Measurements from ENCODE around the gene MFSD11. TPM values are rescaled to one million over a fixed set of nuclear protein-coding genes. Genes with fewer than 3 reads are reported as not detected.
"Not testable (repeated sequence)": the region's sequence is repeated elsewhere in the genome, so short reads cannot be mapped to it uniquely, and the experiment has no call there.

The MFSD11 gene
- total RNA-seq, 1 donor from 2014 or later: 38.7 TPM

DNA sequence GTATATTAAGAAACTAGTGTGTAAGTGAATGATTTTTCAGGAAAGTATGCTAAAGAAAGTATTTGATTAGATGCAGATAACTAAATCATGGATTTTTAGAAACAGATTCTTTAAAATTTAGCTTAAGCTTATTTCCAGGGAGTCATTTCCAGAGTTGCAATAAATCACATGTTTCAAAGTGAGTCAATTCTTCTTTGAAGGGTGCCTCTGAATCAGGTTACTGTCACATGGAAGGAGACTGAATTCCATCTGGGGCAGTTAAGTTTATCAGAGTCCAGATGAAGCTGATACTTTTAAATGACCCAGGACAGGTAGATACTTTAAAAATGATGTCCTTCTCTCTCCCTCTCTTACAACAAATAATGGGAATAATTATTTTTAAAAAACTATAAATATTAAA lies 5.0 kb downstream of the MFSD11 start:
- Mint-ChIP-seq H3K4me1 (ENCODE audit: low read depth) (peaks cover 11% of the 10 kb centered on the region), H3K27me3 (no peaks in the 10 kb centered on the region), H3K27ac (no peak overlapping the region), H3K36me3 (ENCODE audit: insufficient read depth) (peaks cover 20% of the 10 kb centered on the region), H3K9me3 (ENCODE audit: low read depth) (no peaks in the 10 kb centered on the region), H3K4me3 (ENCODE audit: low read depth) (no peak overlapping the region)
- no peak for DNase-seq (ENCODE audit: low spot score, unreplicated experiment)
- TF ChIP-seq, protein P1, sequence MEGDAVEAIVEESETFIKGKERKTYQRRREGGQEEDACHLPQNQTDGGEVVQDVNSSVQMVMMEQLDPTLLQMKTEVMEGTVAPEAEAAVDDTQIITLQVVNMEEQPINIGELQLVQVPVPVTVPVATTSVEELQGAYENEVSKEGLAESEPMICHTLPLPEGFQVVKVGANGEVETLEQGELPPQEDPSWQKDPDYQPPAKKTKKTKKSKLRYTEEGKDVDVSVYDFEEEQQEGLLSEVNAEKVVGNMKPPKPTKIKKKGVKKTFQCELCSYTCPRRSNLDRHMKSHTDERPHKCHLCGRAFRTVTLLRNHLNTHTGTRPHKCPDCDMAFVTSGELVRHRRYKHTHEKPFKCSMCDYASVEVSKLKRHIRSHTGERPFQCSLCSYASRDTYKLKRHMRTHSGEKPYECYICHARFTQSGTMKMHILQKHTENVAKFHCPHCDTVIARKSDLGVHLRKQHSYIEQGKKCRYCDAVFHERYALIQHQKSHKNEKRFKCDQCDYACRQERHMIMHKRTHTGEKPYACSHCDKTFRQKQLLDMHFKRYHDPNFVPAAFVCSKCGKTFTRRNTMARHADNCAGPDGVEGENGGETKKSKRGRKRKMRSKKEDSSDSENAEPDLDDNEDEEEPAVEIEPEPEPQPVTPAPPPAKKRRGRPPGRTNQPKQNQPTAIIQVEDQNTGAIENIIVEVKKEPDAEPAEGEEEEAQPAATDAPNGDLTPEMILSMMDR (IDR thresholded peaks at IDR 0.05; ENCODE audit: unreplicated experiment): no peak

DNA sequence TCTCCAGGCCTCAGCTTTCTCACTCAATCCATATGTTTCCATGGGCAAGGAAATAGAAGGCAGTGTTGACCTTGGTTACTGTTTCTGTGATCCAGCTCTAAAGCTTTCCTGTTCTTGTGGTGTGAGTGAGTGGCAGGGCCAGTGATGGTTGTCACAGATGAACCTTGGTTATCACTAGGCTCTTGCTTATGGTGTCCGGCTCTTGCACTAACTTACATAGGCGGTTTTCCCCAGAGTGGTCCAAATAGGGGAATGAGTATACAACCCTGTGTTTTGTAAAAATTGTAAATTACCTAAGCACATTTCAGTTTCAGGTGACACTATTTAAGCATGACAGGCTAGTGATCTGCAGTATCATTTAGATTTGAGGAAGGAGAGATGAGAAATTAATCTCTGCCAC lies 6.8 kb downstream of the MFSD11 start:
- no peak for DNase-seq (ENCODE audit: low spot score, unreplicated experiment)
- no peaks in the 10 kb centered on the region for H3K9me3 Mint-ChIP-seq (ENCODE audit: low read depth)
- no peaks in the 10 kb centered on the region for H3K4me1 Mint-ChIP-seq (ENCODE audit: low read depth)
- H3K27me3 Mint-ChIP-seq: no peaks in the 10 kb centered on the region
- H3K36me3 Mint-ChIP-seq (ENCODE audit: insufficient read depth): peaks cover 20% of the 10 kb centered on the region
- no peak overlapping the region for H3K27ac Mint-ChIP-seq
- H3K4me3 Mint-ChIP-seq (ENCODE audit: low read depth): no peak overlapping the region
- TF ChIP-seq, protein P1 (IDR thresholded peaks at IDR 0.05; ENCODE audit: unreplicated experiment): no peak

DNA sequence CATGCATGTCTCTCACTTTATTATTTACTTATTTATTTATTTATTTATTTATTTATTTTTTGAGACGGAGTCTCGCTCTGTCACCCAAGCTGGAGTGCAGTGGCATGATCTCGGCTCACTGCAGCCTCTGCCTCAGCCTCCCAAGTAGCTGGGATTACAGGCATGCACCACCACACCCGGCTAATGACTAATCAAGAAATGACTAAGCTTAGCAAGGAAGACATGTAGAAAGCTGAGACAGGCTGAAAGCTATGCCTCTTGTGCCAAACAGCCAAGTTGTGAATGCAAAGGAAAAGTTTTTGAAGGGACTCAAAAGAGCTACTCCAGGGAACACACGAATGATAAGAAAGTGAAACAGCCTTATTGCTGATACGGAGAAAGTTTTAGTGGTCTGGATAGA lies 7.9 kb downstream of the MFSD11 start:
- not testable (repeated sequence) for H3K27me3 Mint-ChIP-seq; H3K4me3 Mint-ChIP-seq (ENCODE audit: low read depth); H3K9me3 Mint-ChIP-seq (ENCODE audit: low read depth); H3K4me1 Mint-ChIP-seq (ENCODE audit: low read depth); H3K27ac Mint-ChIP-seq; DNase-seq (ENCODE audit: low spot score, unreplicated experiment)
- peaks cover 21% of the 10 kb centered on the region for H3K36me3 Mint-ChIP-seq (ENCODE audit: insufficient read depth)

DNA sequence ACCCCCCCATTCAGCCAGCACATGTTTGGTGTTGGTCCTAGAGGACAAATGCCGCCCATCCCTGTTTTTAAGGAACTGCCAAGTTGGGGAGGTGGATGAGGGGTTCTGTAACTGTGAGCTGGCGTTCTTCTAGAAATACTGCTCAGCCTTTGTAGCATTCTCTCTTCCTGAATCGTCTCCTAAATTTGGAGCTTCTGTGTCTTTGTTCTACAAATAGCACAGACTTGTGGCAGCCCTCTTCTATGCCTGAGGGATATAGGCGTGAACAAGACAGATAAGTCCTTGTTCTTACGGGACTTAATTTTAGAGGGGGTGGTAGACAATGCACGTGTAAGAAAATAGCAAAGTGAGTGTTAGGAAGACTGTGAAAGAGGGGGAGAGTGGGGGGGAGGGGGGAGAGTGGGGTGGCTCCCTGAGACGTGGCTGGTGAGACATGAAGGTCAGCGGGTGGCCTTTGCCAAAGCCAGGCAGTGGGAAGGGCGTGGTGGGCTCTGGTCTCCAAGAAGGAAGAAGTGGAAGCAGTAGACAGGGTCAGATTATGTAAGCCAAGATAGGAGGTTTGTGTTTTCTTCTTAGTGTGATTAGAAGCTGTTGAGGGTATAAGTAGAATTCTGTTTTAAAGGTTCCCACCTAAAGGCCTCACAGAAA lies 9.9 kb downstream of the MFSD11 start:
- Mint-ChIP-seq H3K27me3 (no peaks in the 10 kb centered on the region), H3K27ac (no peak overlapping the region), H3K4me3 (ENCODE audit: low read depth) (no peak overlapping the region), H3K36me3 (ENCODE audit: insufficient read depth) (peaks cover 21% of the 10 kb centered on the region), H3K4me1 (ENCODE audit: low read depth) (no peaks in the 10 kb centered on the region), H3K9me3 (ENCODE audit: low read depth) (no peaks in the 10 kb centered on the region)
- DNase-seq (ENCODE audit: low spot score, unreplicated experiment): no peak
- TF ChIP-seq, protein P1 (IDR thresholded peaks at IDR 0.05; ENCODE audit: unreplicated experiment): no peak

DNA sequence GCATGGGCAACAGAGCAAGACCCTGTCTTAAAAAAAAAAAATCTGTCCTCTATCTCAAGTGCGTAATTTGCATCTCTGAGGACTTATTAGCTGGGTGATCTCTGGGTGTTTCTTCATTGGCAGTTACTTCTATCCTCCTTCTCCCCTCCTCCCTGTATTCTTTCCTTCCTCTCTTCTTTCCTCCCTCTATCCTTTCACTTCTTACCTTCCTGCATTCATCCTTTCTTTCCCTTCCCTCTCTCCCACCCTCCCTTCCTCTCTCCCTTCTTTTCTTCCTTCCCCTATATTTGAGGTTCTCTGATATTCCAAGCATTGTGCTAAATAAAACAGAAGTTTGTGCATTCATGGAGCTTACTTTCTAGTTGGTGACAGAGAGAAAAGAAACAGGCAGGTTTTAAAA lies 10.7 kb downstream of the MFSD11 start:
- Mint-ChIP-seq H3K4me1 (ENCODE audit: low read depth) (no peaks in the 10 kb centered on the region), H3K4me3 (ENCODE audit: low read depth) (no peak overlapping the region), H3K9me3 (ENCODE audit: low read depth) (no peaks in the 10 kb centered on the region), H3K27me3 (no peaks in the 10 kb centered on the region), H3K36me3 (ENCODE audit: insufficient read depth) (peaks cover 23% of the 10 kb centered on the region), H3K27ac (no peak overlapping the region)
- TF ChIP-seq, protein P1 (IDR thresholded peaks at IDR 0.05; ENCODE audit: unreplicated experiment): no peak
- no peak for DNase-seq (ENCODE audit: low spot score, unreplicated experiment)

DNA sequence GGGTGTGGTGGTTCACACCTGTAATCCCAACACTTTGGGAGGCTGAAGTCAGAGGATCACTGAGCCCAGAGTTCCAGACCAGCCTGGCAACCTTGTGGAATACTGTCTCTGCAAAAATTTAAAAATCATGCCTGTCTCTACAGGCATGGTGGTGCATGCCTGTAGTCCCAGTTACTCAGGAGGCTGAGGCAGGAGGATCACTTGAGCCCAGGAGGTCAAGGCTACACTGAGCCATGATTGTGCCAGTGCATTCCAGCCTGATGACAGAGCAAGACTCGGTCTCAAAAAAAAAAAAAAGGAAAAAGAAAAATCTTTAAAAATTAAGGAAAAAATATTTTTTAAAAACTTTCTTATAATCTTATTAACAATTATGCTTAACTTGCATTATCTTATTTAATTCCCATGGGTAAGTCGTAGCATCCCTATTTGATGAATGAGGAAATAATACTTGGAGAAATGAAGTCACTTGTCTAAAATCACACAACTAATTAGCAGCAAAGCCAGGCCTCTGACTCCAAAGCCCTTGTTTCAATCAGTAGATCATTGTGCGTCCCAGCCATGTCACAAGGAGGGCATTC lies 13.6 kb downstream of the MFSD11 start:
- Mint-ChIP-seq H3K36me3 (ENCODE audit: insufficient read depth) (peaks cover 14% of the 10 kb centered on the region), H3K4me1 (ENCODE audit: low read depth) (peaks cover 1% of the 10 kb centered on the region), H3K4me3 (ENCODE audit: low read depth) (no peak overlapping the region), H3K9me3 (ENCODE audit: low read depth) (no peaks in the 10 kb centered on the region), H3K27ac (no peak overlapping the region), H3K27me3 (no peaks in the 10 kb centered on the region)
- TF ChIP-seq, protein P1 (IDR thresholded peaks at IDR 0.05; ENCODE audit: unreplicated experiment): no peak
- no peak for DNase-seq (ENCODE audit: low spot score, unreplicated experiment)
